ENCODE results near the gene TUBA4A.

Gene TUBA4A

GRCh38 chr2:219286436-219287115 lies 32.9 kb upstream of the TUBA4A start:
- no peak for DNase-seq

GRCh38 chr2:219285894-219286425 lies 32.2 kb upstream of the TUBA4A start:
- no peak for DNase-seq

- no peak for DNase-seq
These were observed 31.6 kb upstream of the TUBA4A start for GRCh38 chr2:219285373-219285735.

- DNase-seq, result no peak
These were observed 31.0 kb upstream of the TUBA4A start for GRCh38 chr2:219284501-219285372.

- DNase-seq, result no peak
These were observed 29.3 kb upstream of the TUBA4A start for GRCh38 chr2:219282943-219283581.

GRCh38 chr2:219282375-219282774 lies 28.7 kb upstream of the TUBA4A start:
- no peak for DNase-seq

GRCh38 chr2:219281588-219281987 lies 27.9 kb upstream of the TUBA4A start:
- no peak for DNase-seq

- no peak for DNase-seq
These were observed 26.9 kb upstream of the TUBA4A start for GRCh38 chr2:219280651-219281050.

GRCh38 chr2:219279916-219280516 lies 26.3 kb upstream of the TUBA4A start:
- no peak for DNase-seq

GRCh38 chr2:219279151-219279915 lies 25.6 kb upstream of the TUBA4A start, which contains the start of gene DNAJB2:
Gene DNAJB2, plus strand, starts transcription at chr2:219279366. Its CDS starts 468 bp downstream, at chr2:219279834.
- peak; percentile 99 for DNase-seq

- no peak for DNase-seq
These were observed 25.0 kb upstream of the TUBA4A start for GRCh38 chr2:219278655-219279150.

- DNase-seq, result peak; percentile 79
These were observed 24.3 kb upstream of the TUBA4A start for GRCh38 chr2:219277703-219278654.

- DNase-seq, result no peak
These were observed 20.7 kb upstream of the TUBA4A start for GRCh38 chr2:219274361-219274921.

GRCh38 chr2:219273937-219274336 lies 20.2 kb upstream of the TUBA4A start:
- no peak for DNase-seq

- no peak for DNase-seq
These were observed 19.3 kb upstream of the TUBA4A start for GRCh38 chr2:219272995-219273394.

GRCh38 chr2:219272356-219272755 lies 18.6 kb upstream of the TUBA4A start:
- DNase-seq, result no peak

GRCh38 chr2:219271021-219271420 lies 17.3 kb upstream of the TUBA4A start:
- no peak for DNase-seq

GRCh38 chr2:219270055-219270372 lies 16.3 kb upstream of the TUBA4A start:
- no peak for DNase-seq

- DNase-seq, result no peak
These were observed 15.8 kb upstream of the TUBA4A start for GRCh38 chr2:219269362-219270054.

- DNase-seq, result no peak
These were observed 14.6 kb upstream of the TUBA4A start for GRCh38 chr2:219268294-219268693.

Data from activated CD4-positive, alpha-beta T cell treated with anti-CD3 and anti-CD28 coated beads, Interleukin-10, Interleukin-2, amounts not matched to agents 100 ng/mL and 50 ng/mL, durations not matched to agents 16 hours and 8 hours (primary cell).